WI38 (cell line): ENCODE data around the gene TRIO.

Source experiments
- H3K4me3 ChIP-seq: 2 replicates; pipeline ENCODE4 v1.5.1; 2011; ENCODE audit warnings: low read depth, mild to moderate bottlenecking, control low read depth, low read length
- CTCF ChIP-seq: IDR thresholded peaks from 2 replicates; pipeline ENCODE4 v1.5.1; 2012; ENCODE audit warnings: low read depth, mild to moderate bottlenecking, control low read depth, low read length

Gene TRIO

GRCh38 chr5:14123974-14124482 is 19.1 kb upstream of the TRIO start:
- no peak for TF ChIP-seq CTCF
- no peak overlapping the region for H3K4me3 ChIP-seq

GRCh38 chr5:14125262-14125661 is 17.9 kb upstream of the TRIO start:
- TF ChIP-seq CTCF, result no peak
- no peak overlapping the region for H3K4me3 ChIP-seq

- TF ChIP-seq CTCF, result no peak
These were observed 15.6 kb upstream of the TRIO start for GRCh38 chr5:14127587-14127986.

GRCh38 chr5:14128079-14128478 is 15.1 kb upstream of the TRIO start:
- no peak for TF ChIP-seq CTCF
- H3K4me3 ChIP-seq, result no peak overlapping the region

More at GRCh38 chr5:14127587-14127986, 15.6 kb upstream of the TRIO start:
- H3K4me3 ChIP-seq, result no peak overlapping the region

- H3K4me3 ChIP-seq, result no peak overlapping the region
- no peak for TF ChIP-seq CTCF
These were observed 14.0 kb upstream of the TRIO start for GRCh38 chr5:14129123-14129522.

GRCh38 chr5:14131855-14132503 is 11.2 kb upstream of the TRIO start:
- TF ChIP-seq CTCF, result no peak
- H3K4me3 ChIP-seq, result no peak overlapping the region

GRCh38 chr5:14133394-14133793 is 9.7 kb upstream of the TRIO start:
- TF ChIP-seq CTCF, result no peak
- H3K4me3 ChIP-seq, result no peak overlapping the region
